Heart right ventricle (tissue), 16 donors: ENCODE data around the gene DGKZ. TPM values are rescaled to one million over a fixed set of nuclear protein-coding genes. Genes with fewer than 3 reads are reported as not detected.
A peak's percentile ranks its signal among the peaks of the same experiment; 100 is the strongest.

Source experiments
- ATAC-seq, 8 donors: fragments of 200-7000 bp; cut with Tn5 transposase; one replicate each; pipeline ENCODE4 v1.9.1; 2020; ENCODE audit warnings: mild to moderate bottlenecking in 8 of 8, moderate library complexity in 8 of 8, moderate number of reproducible peaks in 1 of 8
- DNase-seq, 2 donors: peaks; one replicate each; pipeline ENCODE4 v3.0.0-alpha.2; 2020
- H3K27ac ChIP-seq, 10 donors: fragments of 200-600 bp; sonication (generic) in 2 of 10; one replicate each; pipeline versions ENCODE4 v1.5.0 to v1.8.0; 2020 to 2022; ENCODE audit warnings: mild to moderate bottlenecking in 3 of 10
- H3K27me3 ChIP-seq, 7 donors: fragments of 200-600 bp; one replicate each; pipeline ENCODE4 v1.8.0; 2021 to 2022; ENCODE audit warnings: mild to moderate bottlenecking in 2 of 7
- H3K36me3 ChIP-seq, 9 donors: fragments of 200-600 bp; sonication (generic) in 1 of 9; one replicate each; pipeline versions ENCODE4 v1.5.0 to v1.8.0; 2020 to 2022; ENCODE audit warnings: mild to moderate bottlenecking in 2 of 9
- H3K4me1 ChIP-seq, 9 donors: fragments of 200-600 bp; sonication (generic) in 1 of 9; one replicate each; pipeline versions ENCODE4 v1.5.0 to v1.8.0; 2020 to 2022; ENCODE audit warnings: mild to moderate bottlenecking in 4 of 9
- H3K4me3 ChIP-seq, 10 donors: fragments of 200-600 bp; sonication (generic) in 2 of 10; one replicate each; pipeline versions ENCODE4 v1.5.0 to v1.8.0; 2020 to 2022; ENCODE audit warnings: mild to moderate bottlenecking in 7 of 10, moderate library complexity in 2 of 10
- H3K9me3 ChIP-seq, 11 donors: fragments of 200-600 bp in 10 of 11; sonication (generic) in 2 of 11; one replicate each; pipeline versions ENCODE4 v1.5.0 to v1.8.0; 2013 to 2022; ENCODE audit warnings: mild to moderate bottlenecking in 2 of 11, control low read depth in 1 of 11, moderate library complexity in 1 of 11
- CTCF ChIP-seq, 9 donors: fragments of 200-600 bp; sonication (generic) in 2 of 9; IDR thresholded peaks; one replicate each; pipeline versions ENCODE4 v1.5.0 to v1.8.0; 2021 to 2022; ENCODE audit warnings: antibody characterized with exemption in 9 of 9, mild to moderate bottlenecking in 5 of 9, moderate library complexity in 1 of 9
- WGBS, 2 donors: extraction: QIAGEN DNeasy Blood & Tissue Kit; methylation state at CpG; one replicate each; pipeline ENCODE4 v1.1.7; 2013; ENCODE audit warnings: inconsistent platforms in 1 of 2; 5-methylcytosine and 5-hydroxymethylcytosine counted together
- intact Hi-C, 10 donors: fragments of 100-400 bp; cut with DNase I; formaldehyde crosslinking; loops; one replicate each; pipeline versions ENCODE4 v1.11.1 to v1.14.2; 2022
- polyA plus RNA-seq, 2 donors: library from polyadenylated mRNA; stranded (reverse); fragments of 200-250 nt; gene quantifications; one replicate each; pipeline ENCODE4 v1.2.3, GENCODE V29; 2013
- total RNA-seq, 10 donors: library from RNA; stranded (reverse); fragmentation: NEBNext Ultra II Directional in 3 of 10; extraction: Animal tissue kit (Norgen Biotek cat#: 25700) in 3 of 10; gene quantifications; one replicate each; pipeline versions ENCODE4 v1.2.1 to v1.2.4, GENCODE V29; 2021 to 2023
- donor health status: Arrhythmogenic right ventricular cardiomyopathy.
- donor health status: ischemic (EF 13 %, LVEDD 7.1; RV severe dilation, severe dysfunction).
- donor health status: healthy with polysubstance abuse.
- donor health status: DM: no; HTN: yes; CAD: no.
- donor health status: DM: no; HTN: no; CAD: no.
- donor health status: ischemic (EF 25% LVEDD 6.9; RV normal size, moderate dysfunction).
- donor health status: ischemic (EF 25% LVEDD 5.7; RV mildly dilated, moderate dysfunction).
- donor health status: healthy.
- donor health status: DM: yes; HTN: yes; CAD: no.
- donor health status: Ischemic cardiomyopathy.
- donor health status: ischemic (EF 35%, LVEDD 5.7; RV mildly dilated, moderate dysfunction).
- donor health status: nonischemic (EF 11% LVEDD 7.7; RV severe dilation, severe dysfunction).
- donor health status: DM: yes; HTN: yes; CAD: no.
- donor health status: PGD.
- donor health status: ischemic (EF 29% LVEDD 5.4; RV normal size, mild dysfunction).
- donor health status: nonischemic (EF 23%, LVEDD 6.1; RV moderate dilation, normal function).

DGKZ gene
- total and polyA plus RNA-seq, 12 donors: 31.9 to 107 (median 60.1) TPM

- peak in 6 of 8 donors; percentile 1 to 18 (median 6) for ATAC-seq
- Histone ChIP-seq H3K4me1 (peaks cover 27 to 78% (median 63%) of the 10 kb centered on the region in 9 donors), H3K36me3 (peaks cover 0 to 32% (median 0%) of the 10 kb centered on the region in 9 donors), H3K27me3 (no peaks in the 10 kb centered on the region), H3K4me3 (peak overlapping the region in 9 of 10 donors; percentile 31 to 60 (median 57)), H3K27ac (peak overlapping the region; percentile 68 to 97 (median 93)), H3K9me3 (no peaks in the 10 kb centered on the region)
- intact Hi-C loops: loop anchor here in 2 of 10 donors (2.0 to 5.0 kb wide), 2 partner anchors 14 to 125 kb away; no protein-coding TSS in a partner anchor
- no peak for TF ChIP-seq CTCF (IDR thresholded peaks at IDR 0.05)
- peak in 1 of 2 donors; percentile 40 for DNase-seq
- WGBS, 2 donors: 67 to 71% methylated on average over 20 of the region's 20 CpGs
Observed at GRCh38 chr11:46362156-46363030, 15.1 kb downstream of the DGKZ start.

GRCh38 chr11:46363031-46363407, 15.8 kb downstream of the DGKZ start:
- intact Hi-C loops: loop anchor here in 2 of 10 donors (2.0 to 5.0 kb wide), 2 partner anchors 14 to 126 kb away; no protein-coding TSS in a partner anchor
- Histone ChIP-seq H3K4me1 (peaks cover 25 to 78% (median 68%) of the 10 kb centered on the region in 9 donors), H3K36me3 (peaks cover 0 to 37% (median 4%) of the 10 kb centered on the region in 9 donors), H3K27ac (peak overlapping the region; percentile 68 to 97 (median 93)), H3K4me3 (peak overlapping the region in 7 of 10 donors; percentile 43 to 60 (median 57)), H3K9me3 (no peaks in the 10 kb centered on the region), H3K27me3 (no peaks in the 10 kb centered on the region)
- ATAC-seq: peak; percentile 33 to 80 (median 66)
- TF ChIP-seq CTCF (IDR thresholded peaks at IDR 0.05): no peak
- peak; percentile 66 to 86 for DNase-seq
- WGBS, 2 donors: 26 to 38% methylated on average over 9 of the region's 9 CpGs

- no peaks in the 10 kb centered on the region for H3K27me3 ChIP-seq
- peaks cover 25 to 78% (median 68%) of the 10 kb centered on the region in 9 donors for H3K4me1 ChIP-seq
- ATAC-seq: peak; percentile 6 to 75 (median 65)
- intact Hi-C loops: loop anchor here in 2 of 10 donors (2.0 to 5.0 kb wide), 2 partner anchors 15 to 126 kb away; no protein-coding TSS in a partner anchor
- H3K36me3 ChIP-seq: peaks cover 0 to 42% (median 8%) of the 10 kb centered on the region in 9 donors
- WGBS, 2 donors: 43 to 47% methylated on average over 19 to 21 of the region's 21 CpGs
- H3K27ac ChIP-seq: peak overlapping the region; percentile 68 to 97 (median 93)
- DNase-seq: peak; percentile 70 to 73
- H3K9me3 ChIP-seq: no peaks in the 10 kb centered on the region
- H3K4me3 ChIP-seq: peak overlapping the region in 7 of 10 donors; percentile 0 to 60 (median 57)
- TF ChIP-seq CTCF (IDR thresholded peaks at IDR 0.05): peak in 6 of 9 donors; percentile 16 to 52 (median 36)
Observed at GRCh38 chr11:46363455-46364005, 16.3 kb downstream of the DGKZ start.

GRCh38 chr11:46364056-46364455, 16.8 kb downstream of the DGKZ start:
- Histone ChIP-seq H3K27me3 (no peaks in the 10 kb centered on the region), H3K36me3 (peaks cover 0 to 47% (median 13%) of the 10 kb centered on the region in 9 donors), H3K27ac (peak overlapping the region in 9 of 10 donors; percentile 91 to 97 (median 93)), H3K9me3 (no peaks in the 10 kb centered on the region), H3K4me3 (no peak overlapping the region), H3K4me1 (peaks cover 25 to 78% (median 68%) of the 10 kb centered on the region in 9 donors)
- no peak for TF ChIP-seq CTCF (IDR thresholded peaks at IDR 0.05)
- DNase-seq: peak in 1 of 2 donors; percentile 9
- 86 to 87% methylated on average over 9 of the region's 9 CpGs for WGBS, 2 donors
- no peak for ATAC-seq
- intact Hi-C loops: loop anchor here in 1 of 10 donors (5.0 kb wide), 1 partner anchor 127 kb away; no protein-coding TSS in a partner anchor
